HEK293T (cell line): ENCODE measurements around the gene DCST2.

Experiments
- ARNT ChIP-seq: fragments of 450-650 bp; IDR thresholded peaks from 2 replicates; pipeline ENCODE4 v1.6.1; 2017; ENCODE audit warnings: mild to moderate bottlenecking
- BHLHE40 ChIP-seq: fragments of 450-650 bp; IDR thresholded peaks from 2 replicates; pipeline ENCODE4 v1.6.1; 2016; ENCODE audit warnings: mild to moderate bottlenecking, moderate library complexity, borderline replicate concordance
- ELF4 ChIP-seq: fragments of 450-650 bp; IDR thresholded peaks from 2 replicates; pipeline ENCODE4 v1.6.1; 2017; ENCODE audit warnings: antibody characterized with exemption
- FOXA1 ChIP-seq: fragments of 450-650 bp; IDR thresholded peaks from 2 replicates; pipeline ENCODE4 v1.6.1; 2016; ENCODE audit warnings: mild to moderate bottlenecking
- FOXK2 ChIP-seq: fragments of 450-650 bp; IDR thresholded peaks from 2 replicates; pipeline ENCODE4 v1.6.1; 2016; ENCODE audit warnings: mild to moderate bottlenecking
- FOXM1 ChIP-seq: fragments of 450-650 bp; IDR thresholded peaks from 2 replicates; pipeline ENCODE4 v1.6.1; 2017; ENCODE audit warnings: mild to moderate bottlenecking, borderline replicate concordance
- HDGF ChIP-seq: fragments of 450-650 bp; IDR thresholded peaks from 2 replicates; pipeline ENCODE4 v1.6.1; 2017; ENCODE audit warnings: antibody characterized with exemption, borderline replicate concordance
- PKNOX1 ChIP-seq: fragments of 450-650 bp; IDR thresholded peaks from 2 replicates; pipeline ENCODE4 v1.6.1; 2016
- SP1 ChIP-seq: fragments of 450-650 bp; IDR thresholded peaks from 2 replicates; pipeline ENCODE4 v1.6.1; 2017
- SUZ12 ChIP-seq: fragments of 450-650 bp; IDR thresholded peaks from 2 replicates; pipeline ENCODE4 v1.6.1; 2016; ENCODE audit warnings: mild to moderate bottlenecking
- TARDBP ChIP-seq: fragments of 450-650 bp; IDR thresholded peaks from 2 replicates; pipeline ENCODE4 v1.6.1; 2016
- ZNF384 ChIP-seq: fragments of 450-650 bp; IDR thresholded peaks from 2 replicates; pipeline ENCODE4 v1.6.1; 2016

- TF ChIP-seq FOXM1 = no peak
- no peak for TF ChIP-seq SUZ12
- no peak for TF ChIP-seq ARNT
- TF ChIP-seq ELF4 = no peak
- TF ChIP-seq ZNF384 = no peak
- TF ChIP-seq SP1 = no peak
- TF ChIP-seq BHLHE40 = no peak
- no peak for TF ChIP-seq TARDBP
- no peak for TF ChIP-seq PKNOX1
- TF ChIP-seq FOXK2 = no peak
- TF ChIP-seq FOXA1 = no peak
- no peak for TF ChIP-seq HDGF
Measured at GRCh38 chr1:155057788-155058211, 24.2 kb upstream of the DCST2 start.
